ENCODE results near the gene MEIOC.
A peak's percentile ranks its signal among the peaks of the same experiment; 100 is the strongest.
"Not testable (repeated sequence)": the region's sequence is repeated elsewhere in the genome, so short reads cannot be mapped to it uniquely, and the experiment has no call there.

MEIOC gene

GRCh38 chr17:44647736-44648135 is 8.5 kb upstream of the MEIOC start:
- no peak for DNase-seq (ENCODE audit: low spot score)

DNA sequence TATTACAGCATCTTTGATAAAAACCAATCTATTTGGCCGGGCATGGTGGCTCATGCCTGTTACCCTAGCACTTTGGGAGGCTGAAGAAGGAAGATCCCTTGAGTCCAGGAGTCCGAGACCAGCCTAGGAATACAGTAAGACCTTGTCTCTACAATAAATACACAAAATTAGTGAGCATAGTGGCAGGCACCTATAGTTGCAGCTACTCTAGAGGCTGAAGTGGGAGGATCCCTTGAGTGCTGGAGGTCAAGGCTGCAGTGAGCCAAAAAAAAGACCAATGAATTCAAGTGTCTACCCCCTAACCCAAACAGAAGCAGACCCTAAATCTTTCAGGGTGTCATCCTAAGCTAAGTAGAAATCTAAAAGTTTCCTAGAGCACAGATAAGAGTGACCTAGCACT is 7.3 kb upstream of the MEIOC start:
- DNase-seq (ENCODE audit: low spot score) = no peak

DNA sequence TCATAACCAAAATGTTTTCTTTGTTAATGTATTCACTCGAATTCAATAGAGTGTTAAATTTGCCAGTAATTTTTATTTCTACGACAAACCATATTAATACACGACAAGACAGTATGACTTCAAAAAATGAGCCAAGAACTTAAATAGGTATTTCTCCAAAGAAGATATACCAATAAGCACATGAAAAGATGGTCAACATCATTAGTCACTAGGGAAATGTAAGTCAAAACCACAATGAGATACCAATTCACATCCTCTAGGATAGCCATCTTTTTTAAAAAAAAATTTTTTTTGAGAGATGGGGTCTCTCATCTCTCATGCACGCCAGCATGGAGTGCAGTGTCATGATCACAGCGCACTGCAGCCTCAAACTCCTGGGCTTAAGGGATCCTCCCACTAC is 5.0 kb upstream of the MEIOC start:
- no peak for DNase-seq (ENCODE audit: low spot score)

- DNase-seq (ENCODE audit: low spot score) = no peak
Measured at GRCh38 chr17:44652727-44653126, 3.5 kb upstream of the MEIOC start.

- no peak for DNase-seq (ENCODE audit: low spot score)
Measured at GRCh38 chr17:44653384-44653783, 2.9 kb upstream of the MEIOC start.

DNA sequence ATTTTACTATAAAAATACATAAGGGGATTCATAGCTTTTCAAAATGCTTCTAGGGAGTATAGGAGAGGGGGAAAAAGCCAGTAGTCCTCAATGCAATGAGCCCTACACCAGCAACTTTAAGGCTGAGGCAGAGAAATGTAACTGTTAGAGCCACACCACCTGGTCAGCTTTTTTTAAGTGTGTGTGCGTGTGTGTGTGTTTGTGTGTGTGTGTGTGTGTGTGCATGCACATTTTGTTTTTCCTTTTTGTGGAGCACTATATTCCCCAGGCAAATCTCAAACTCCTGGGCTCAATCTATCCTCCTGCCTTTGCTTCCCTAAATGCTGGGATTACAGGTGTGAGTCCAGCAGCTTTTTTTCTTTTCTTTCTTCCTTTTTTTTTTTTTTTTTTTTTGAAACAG is 2.3 kb upstream of the MEIOC start:
- no peak for DNase-seq (ENCODE audit: low spot score)

DNA sequence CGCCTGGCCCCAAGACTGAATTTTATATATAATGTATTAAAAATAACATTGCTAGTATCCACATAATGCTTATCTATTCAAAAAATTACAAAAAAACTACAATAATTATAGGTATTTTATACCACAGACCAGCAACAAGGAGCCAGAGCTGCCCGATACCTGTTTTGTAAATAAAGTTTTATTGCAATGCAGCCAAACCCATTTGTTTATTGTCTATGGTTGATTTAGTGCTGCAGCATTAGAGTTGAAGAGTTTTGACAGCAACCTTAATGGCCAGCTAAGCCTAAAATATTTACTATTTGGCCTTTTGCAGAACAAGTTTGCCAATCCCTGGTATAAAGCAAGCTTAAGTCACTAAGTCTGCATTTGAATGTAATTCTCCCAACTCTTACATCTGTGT is 5.6 kb downstream of the MEIOC start:
- no peak for DNase-seq (ENCODE audit: low spot score)

DNA sequence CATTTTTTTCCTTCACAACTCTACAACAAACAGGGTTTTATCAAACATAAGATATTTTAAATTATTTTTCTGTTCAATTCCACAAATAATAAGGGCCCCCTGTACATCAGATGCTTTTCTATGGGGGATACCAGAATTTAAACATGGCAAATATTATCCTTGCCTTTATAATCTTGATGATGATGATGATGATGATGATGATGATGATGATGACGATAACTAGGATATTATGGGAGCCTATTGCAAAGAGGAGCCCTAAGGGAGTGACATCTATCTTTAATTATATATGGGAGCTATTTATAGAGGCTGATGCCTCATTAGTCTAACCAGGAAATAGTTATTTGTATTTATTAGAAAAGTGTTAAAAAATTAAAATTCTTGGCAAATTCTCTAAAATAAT is 6.8 kb downstream of the MEIOC start:
- no peak for DNase-seq (ENCODE audit: low spot score)

DNA sequence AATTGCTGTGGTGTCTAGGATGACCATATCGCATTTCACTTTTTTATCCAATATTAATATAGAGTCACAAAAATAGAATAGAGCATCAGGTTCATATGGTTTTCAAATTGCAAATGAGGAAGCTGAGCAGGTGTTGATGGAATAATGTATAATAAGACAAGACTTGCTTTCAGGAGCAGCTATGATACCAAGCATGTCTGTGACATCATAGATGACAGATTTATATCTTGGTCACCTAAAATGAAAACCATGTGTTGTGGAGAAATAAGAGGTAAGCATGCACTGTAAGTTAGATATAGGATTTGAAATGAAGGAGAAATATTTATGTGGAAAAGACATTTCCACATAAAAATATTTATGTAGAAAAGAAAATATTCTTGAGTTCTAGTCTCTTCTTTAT is 8.6 kb downstream of the MEIOC start:
- DNase-seq (ENCODE audit: low spot score) = no peak

- no peak for DNase-seq (ENCODE audit: low spot score)
Measured at GRCh38 chr17:44666006-44666405, 9.7 kb downstream of the MEIOC start.

GRCh38 chr17:44672479-44673093 is 16.3 kb downstream of the MEIOC start:
- no peak for DNase-seq (ENCODE audit: low spot score)

DNA sequence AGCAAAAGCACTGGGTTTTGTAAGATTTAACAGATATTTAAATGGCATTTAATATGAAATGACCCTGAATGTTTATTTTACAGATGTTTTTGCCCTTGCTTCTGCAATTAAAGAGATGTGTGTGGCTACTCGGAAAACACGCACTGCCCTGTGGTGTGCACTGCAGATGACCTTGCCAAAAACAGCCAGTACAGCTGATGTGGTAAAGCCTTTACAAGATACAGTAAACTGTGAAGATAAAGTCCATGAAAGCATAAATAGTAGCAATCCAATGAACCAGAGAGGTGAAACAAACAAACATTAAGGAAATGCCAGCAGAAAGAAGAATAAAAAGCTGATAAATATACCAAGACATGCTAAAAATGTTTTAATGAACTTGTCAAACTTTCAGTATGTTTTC is 17.6 kb downstream of the MEIOC start:
- no peak for DNase-seq (ENCODE audit: low spot score)

GRCh38 chr17:44677136-44677535 is 20.9 kb downstream of the MEIOC start:
- no peak for DNase-seq (ENCODE audit: low spot score)

DNA sequence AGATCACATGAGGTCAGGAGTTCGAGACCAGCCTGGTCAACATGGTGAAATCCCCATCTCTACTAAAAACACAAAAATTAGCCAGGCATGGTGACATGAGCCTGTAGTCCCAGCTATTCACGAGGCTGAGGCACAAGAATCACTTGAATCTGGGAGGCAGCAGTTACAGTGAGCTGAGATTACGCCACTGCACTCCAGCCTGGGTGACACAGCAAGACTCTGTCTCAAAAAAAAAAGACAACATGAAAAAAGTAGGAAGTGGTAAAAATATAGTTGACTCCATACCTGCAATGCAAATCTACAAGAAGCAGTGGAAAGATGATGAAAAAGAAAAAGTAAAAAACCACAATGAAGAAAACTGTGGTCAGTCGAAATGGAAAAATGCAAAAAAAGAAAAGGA is 27.0 kb downstream of the MEIOC start:
- not testable (repeated sequence) for DNase-seq (ENCODE audit: low spot score)

DNA sequence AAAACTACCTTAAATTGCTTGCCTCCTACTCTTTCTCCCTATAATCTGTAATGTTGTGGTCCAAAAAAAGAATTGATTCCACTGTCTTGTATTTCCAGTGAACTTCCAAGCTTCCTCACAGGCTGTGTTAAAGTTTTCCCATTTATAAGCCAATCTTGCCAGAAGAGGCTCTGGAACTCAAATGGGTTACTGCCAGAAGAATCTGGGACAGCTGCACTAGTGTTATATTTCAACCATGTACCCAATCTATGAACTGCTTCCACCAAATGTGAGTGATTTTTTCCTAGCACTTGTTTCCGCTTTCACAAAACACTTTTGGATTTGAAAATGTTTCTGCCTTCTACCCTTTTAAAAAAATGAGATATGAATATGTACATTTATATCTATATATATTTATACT is 31.5 kb downstream of the MEIOC start:
- no peak for DNase-seq (ENCODE audit: low spot score)

DNA sequence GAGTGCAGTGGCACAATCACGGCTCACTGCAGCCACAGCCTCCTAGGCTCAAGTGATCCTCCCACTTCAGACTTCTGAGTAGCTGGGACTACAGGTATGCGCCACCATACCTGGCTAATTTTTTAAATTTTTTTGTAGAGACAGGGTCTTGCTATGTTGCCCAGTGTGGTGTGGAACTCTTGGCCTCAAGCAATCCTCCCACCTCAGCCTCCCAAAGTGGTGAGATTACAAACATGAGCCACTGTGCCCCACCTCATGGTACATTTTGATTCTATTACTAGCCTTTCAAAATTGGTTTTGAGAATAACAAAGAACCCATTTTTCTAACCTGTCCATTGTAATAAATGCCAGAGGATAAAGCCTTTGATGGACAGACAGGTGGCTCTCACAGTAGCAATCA is 31.9 kb downstream of the MEIOC start:
- DNase-seq (ENCODE audit: low spot score) = no peak

- no peak for DNase-seq (ENCODE audit: low spot score)
Measured at GRCh38 chr17:44688675-44689476, 32.6 kb downstream of the MEIOC start.

DNA sequence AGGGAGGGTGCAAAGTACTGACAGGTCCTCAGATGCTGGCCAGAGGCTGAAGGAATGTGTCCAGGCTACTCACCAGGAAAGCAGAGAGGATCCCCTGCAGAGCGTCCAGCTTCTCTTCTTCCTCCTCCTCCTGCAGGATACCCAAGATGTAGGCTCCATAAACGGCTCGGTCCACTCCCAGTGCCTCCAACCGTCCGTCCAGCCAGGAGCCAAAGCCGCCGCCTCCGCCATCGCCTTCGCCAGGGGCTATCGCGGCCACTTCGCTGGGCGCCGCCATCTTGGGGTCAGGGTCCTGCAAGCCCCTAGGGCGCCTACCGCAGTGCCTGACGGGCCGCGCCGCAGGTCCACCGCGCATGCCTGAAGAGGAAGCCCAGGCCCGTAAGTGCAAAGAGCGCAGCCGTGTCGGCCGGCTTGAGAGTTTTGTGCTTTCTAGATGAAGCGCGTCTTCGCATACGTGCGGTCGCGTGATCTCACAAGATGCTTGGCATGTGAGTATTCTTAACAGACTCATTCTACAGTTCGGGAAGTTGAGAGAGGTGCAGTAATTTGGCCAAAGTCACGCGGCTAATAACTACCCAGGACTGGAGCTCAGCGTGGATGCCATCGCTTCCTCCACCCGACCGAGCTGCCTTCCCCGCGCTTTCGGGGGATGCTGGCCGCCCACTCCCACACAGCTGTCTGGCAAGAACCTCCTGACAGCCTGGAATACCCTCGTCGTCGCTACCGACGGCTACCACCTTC is 33.4 kb downstream of the MEIOC start, which contains the start of gene CCDC43:
CCDC43 (minus strand) TSS at position 300 of the 741 bp plus-strand sequence; CDS start at position 277, 23 bp downstream.
- peak; percentile 98 for DNase-seq (ENCODE audit: low spot score)

- not testable (repeated sequence) for DNase-seq (ENCODE audit: low spot score)
Measured at GRCh38 chr17:44690746-44691306, 34.6 kb downstream of the MEIOC start.

DNA sequence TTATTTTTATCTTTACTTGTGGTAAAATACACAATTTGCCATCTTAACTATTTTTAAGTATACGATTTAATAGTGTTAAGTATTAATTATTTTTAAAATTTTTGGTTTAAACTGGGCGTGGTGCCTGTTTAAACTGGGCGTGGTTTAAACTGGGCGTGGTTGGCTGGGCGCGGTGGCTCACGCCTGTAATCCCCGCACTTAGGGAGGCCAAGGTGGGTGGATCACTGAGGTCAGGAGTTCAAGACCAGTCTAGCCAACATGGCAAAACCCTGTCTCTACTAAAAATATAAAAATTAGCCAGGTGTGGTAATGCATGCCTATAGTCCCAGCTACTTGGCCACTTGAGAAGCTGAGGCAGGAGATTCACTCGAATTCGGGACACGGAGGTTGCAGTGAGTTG is 37.3 kb downstream of the MEIOC start:
- no peak for DNase-seq (ENCODE audit: low spot score)

GRCh38 chr17:44700288-44700687 is 44.0 kb downstream of the MEIOC start:
- not testable (repeated sequence) for DNase-seq (ENCODE audit: low spot score)

DNA sequence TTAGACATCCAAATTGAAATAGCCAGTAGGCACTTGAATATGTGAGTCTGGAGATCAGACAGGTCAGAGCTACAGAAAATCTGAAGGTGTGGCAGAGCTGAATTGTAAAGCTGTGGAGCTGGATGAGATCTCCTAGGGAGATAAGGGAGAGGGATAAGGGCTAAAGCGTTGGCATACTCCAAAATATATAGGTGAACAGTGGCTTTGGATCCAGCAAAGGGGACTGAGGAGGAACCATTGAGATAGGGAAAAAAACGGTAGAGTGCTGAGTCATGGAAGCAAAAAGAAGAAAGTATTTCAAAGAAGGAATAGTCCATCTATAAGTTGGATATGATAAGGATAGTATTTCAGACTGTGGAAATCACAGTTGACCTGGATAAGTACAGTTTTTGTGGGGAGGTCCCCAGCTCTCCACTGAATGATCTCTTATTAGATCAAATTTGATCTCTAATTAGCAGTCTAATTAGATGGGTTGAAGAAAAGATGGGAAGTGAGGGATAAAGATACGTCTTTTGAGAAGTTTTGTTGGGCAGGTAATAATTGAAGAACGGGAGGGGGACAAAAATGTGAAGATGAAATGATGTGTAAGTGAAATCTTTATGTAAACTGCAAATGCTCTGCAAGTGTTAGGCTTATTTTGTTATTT is 51.6 kb downstream of the MEIOC start:
- DNase-seq (ENCODE audit: low spot score) = no peak
